NCI-H2029 (cell line): Measurements from ENCODE around the gene HYDIN.

Experiments
- DNase-seq: peaks from one replicate; lab custom pipeline; 2025; lab: John Stamatoyannopoulos, UW

Gene HYDIN

GRCh38 chr16:70786020-70786755 is 444.3 kb downstream of the HYDIN start:
- no peak for DNase-seq

- DNase-seq = no peak
These were observed 445.6 kb downstream of the HYDIN start for GRCh38 chr16:70784692-70785555.

GRCh38 chr16:70782237-70782636 is 448.3 kb downstream of the HYDIN start:
- no peak for DNase-seq

- DNase-seq = no peak
These were observed 448.7 kb downstream of the HYDIN start for GRCh38 chr16:70781800-70782199.

GRCh38 chr16:70780546-70780945 is 450.0 kb downstream of the HYDIN start:
- no peak for DNase-seq

DNA sequence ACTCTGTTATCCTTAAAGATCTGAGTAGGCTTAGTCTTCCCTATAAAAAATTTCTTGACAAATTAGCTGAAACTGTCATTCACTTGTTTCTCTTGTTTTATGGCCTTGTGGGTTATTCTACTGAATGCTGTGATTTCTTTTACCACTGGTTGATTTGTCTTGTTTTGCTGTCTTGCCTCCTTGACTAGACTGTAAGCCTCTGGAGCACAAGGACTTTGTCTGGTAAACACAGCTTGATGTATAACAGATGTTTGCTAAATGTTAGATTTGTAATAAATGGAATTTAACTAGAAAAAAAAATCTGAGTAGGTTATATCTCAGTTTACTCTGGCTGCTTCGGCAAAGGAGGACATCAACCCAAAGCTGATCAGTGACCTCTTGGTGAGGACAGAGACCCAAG is 451.2 kb downstream of the HYDIN start:
- DNase-seq = no peak

GRCh38 chr16:70778901-70779309 is 451.6 kb downstream of the HYDIN start:
- DNase-seq = peak; percentile 62

GRCh38 chr16:70777973-70778406 is 452.5 kb downstream of the HYDIN start:
- DNase-seq = no peak

GRCh38 chr16:70777496-70777895 is 453.0 kb downstream of the HYDIN start:
- no peak for DNase-seq

DNA sequence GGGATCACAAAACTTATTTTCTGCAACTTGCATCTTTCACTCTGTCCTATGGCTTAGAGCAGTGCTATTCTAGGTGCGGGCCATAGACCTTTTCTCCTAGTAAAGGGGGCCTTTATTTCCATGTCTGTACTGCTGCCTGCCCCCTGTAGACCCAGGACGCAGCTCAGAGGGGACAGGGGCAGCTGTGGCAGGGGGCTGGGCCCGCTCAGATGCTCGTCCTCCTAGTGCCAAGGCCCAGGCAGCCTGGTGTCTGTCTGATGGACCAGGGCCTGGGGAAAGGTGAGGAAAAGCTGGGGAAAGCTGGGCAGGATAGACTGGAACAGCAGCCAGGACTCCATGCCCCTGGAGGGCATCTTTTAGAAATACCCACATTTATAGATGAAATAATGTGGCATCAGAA is 455.1 kb downstream of the HYDIN start:
- no peak for DNase-seq

GRCh38 chr16:70774261-70774660 is 456.3 kb downstream of the HYDIN start:
- DNase-seq = no peak

GRCh38 chr16:70772493-70772892 is 458.0 kb downstream of the HYDIN start:
- no peak for DNase-seq

DNA sequence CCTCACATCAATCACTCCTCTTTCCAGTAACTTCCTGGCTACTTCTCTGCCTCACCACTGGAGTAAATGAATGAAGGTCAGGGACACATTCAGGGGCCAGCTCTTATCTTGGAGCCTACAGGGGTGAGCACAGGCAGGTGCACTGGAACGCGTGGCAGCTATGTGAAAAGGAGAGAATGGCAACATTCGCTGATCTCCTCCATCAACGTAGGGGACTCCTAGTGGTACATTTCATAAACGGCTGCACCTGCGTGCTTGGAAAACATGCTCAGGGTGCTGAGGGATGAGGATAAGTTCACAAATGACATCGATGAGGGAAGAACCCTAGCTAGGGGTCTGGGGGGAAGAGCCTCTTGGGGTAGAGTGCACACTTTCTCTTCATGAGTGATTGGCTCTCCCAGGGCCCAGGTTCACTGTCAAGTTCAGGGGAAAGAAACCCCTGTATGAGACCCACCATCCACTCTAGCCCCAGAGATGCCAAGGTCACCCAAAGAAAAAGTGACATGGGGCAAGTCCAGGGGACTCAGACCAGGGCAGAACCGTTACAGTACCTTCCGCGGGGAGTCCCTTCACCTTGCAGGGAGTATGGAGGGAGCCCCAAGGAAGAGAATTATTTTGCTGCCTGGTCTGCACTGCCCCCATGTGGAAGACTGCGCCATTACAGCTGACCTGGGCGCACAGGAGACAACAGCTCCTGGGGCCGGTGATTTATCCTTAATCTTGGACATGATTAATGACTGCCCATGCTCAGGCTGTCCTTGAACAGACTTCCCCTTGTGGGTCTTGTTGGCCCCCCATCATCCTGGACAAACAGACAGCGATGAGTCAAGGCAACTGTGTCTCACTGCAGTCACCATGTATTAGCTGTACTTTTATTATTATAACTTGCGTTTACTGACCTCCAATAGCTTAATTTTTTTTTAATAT is 459.6 kb downstream of the HYDIN start:
- no peak for DNase-seq

DNA sequence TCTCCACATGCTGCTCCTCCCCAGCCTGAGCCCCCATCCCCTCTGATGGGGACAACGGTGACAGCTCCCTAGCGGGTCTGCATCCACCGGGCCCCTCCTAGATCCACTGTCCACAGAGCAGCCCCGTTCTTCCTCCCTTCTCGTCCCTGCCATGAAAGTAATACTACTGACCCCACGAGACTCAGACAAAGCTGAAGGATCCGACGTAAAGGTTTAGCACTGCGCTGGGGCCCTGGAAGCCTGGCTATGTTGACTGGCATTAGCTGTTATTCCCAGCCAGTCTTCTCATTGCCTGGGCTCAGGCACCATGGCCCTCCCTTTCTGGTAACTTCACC is 460.3 kb downstream of the HYDIN start:
- no peak for DNase-seq

DNA sequence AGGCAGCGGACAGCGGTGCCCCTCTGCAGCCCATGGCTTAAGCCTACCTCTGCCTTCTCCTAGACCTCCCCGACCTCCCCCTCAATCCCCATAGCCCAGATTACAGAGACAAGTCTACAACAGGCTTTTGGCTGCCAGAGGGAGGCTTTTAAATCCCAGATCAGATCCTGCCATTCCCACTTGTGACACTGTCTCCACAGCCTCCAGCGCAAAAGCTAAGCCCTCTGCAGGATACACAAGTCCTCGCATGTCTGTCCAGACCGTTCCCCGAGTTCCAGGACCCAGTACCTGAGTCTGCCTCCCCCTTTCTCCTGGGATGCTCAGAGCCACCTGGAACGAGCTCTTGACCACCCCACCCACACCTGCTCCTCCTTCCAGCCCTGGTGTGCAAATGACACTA is 460.8 kb downstream of the HYDIN start:
- DNase-seq = no peak

- DNase-seq = no peak
These were observed 461.4 kb downstream of the HYDIN start for GRCh38 chr16:70769131-70769530.

GRCh38 chr16:70768203-70768580 is 462.3 kb downstream of the HYDIN start:
- no peak for DNase-seq

GRCh38 chr16:70767377-70768202 is 462.9 kb downstream of the HYDIN start:
- DNase-seq = no peak

- no peak for DNase-seq
These were observed 463.9 kb downstream of the HYDIN start for GRCh38 chr16:70766658-70767057.

- DNase-seq = no peak
These were observed 464.3 kb downstream of the HYDIN start for GRCh38 chr16:70766176-70766575.

- DNase-seq = no peak
These were observed 465.0 kb downstream of the HYDIN start for GRCh38 chr16:70765491-70765890.
